GM19455 (cell line): Measurements from ENCODE around the gene LANCL3.
"Not testable (repeated sequence)": the region's sequence is repeated elsewhere in the genome, so short reads cannot be mapped to it uniquely, and the experiment has no call there.

Experiments used
- ATAC-seq: cut with Tn5 transposase; IDR thresholded peaks from one replicate; pipeline ENCODE4 v1.9.1; 2021; ENCODE audit not compliant: unreplicated experiment

The LANCL3 gene

DNA sequence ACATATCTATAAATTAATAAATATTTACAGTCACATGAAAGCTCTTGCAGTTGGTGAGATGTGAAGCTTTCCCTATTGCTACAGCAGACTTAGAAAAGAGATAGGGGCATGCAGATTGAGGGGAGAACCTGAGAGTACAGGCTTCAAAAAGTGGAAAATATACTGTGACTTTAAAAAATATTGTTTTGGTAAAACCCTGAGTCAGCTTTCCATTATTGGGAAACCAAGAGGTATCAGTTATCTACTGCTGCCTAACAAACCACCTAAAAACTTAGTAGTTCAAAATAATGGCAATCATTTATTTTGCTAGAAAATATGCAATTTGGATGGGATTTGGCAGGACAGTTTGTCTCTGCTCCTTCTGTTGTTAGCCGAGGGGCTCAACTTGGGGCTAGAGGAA, 38.3 kb downstream of the LANCL3 start:
- no peak for ATAC-seq

GRCh38 chrX:37613933-37614332, 42.5 kb downstream of the LANCL3 start:
- no peak for ATAC-seq

DNA sequence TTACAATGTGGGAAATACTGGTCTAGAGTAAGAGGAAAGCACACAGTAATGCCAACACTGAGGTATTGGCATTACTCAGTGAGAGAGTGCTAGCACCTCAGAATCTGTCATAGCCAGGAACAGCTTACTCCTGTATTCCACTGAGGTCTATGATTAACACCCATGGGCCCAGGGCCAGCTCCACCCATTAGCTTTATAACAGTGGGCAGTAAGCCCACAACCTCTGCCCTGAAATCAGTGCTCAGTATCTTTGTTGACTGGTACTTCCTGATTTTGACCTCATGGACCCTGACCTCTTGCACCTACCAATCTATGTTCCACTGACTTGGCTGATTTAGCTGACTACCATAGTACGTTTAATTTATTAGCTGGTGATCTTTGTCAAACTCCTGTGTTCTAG, 56.1 kb downstream of the LANCL3 start:
- no peak for ATAC-seq

GRCh38 chrX:37638047-37638446, 66.6 kb downstream of the LANCL3 start:
- ATAC-seq = no peak

GRCh38 chrX:37640142-37640541, 68.7 kb downstream of the LANCL3 start:
- ATAC-seq = no peak

GRCh38 chrX:37641859-37642258, 70.4 kb downstream of the LANCL3 start:
- ATAC-seq = no peak

DNA sequence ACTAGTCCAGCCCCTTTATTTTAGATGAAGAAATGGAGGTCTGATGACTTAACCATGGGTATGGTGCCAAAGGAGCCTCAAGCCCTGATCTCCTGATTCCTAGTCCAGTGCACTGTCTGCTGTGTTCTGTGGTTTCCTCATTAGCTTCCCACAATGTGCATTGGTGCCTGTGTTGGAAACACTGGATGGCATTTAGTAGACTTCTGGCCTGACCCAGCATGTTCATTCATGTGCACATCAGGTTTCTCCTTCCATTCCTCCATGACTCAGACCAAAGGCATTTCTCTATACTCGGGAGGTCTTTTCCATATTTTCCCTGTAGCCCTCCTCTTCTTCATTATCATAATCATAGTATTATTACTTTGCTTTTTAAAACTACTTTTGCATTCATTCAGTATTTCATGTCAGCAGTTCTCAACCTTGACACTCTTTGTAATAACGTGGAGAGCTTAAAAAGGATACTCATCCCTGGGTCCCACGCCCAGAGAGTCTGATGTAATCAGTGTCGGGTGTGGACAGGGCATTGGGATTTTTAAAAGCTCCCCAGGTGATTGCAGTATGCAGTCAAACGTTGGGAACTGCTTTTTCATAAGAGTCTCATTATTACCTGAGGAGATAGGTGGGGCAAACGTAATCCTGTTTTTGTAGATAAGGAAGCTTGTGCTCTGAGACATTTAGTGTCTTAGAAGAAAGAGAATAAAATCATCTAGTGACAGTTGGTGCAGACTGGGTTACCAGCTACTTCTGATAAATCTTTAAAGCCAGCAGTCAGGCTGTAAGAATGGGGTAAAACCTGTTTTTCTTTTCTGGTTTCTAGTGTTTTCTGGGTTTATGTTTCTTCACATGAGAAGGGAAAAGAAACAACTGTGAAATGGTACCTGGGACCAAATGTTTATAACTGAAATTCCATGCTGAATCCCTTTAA, 73.2 kb downstream of the LANCL3 start:
- ATAC-seq = no peak

- ATAC-seq = no peak
Measured at GRCh38 chrX:37646254-37646653, 74.8 kb downstream of the LANCL3 start.

GRCh38 chrX:37650879-37651278, 79.4 kb downstream of the LANCL3 start:
- not testable (repeated sequence) for ATAC-seq

GRCh38 chrX:37651921-37652452, 80.5 kb downstream of the LANCL3 start:
- no peak for ATAC-seq

- ATAC-seq = no peak
Measured at GRCh38 chrX:37652589-37653231, 81.2 kb downstream of the LANCL3 start.

GRCh38 chrX:37653397-37654085, 82.1 kb downstream of the LANCL3 start:
- ATAC-seq = no peak

GRCh38 chrX:37658343-37659030, 87.0 kb downstream of the LANCL3 start:
- ATAC-seq = no peak

DNA sequence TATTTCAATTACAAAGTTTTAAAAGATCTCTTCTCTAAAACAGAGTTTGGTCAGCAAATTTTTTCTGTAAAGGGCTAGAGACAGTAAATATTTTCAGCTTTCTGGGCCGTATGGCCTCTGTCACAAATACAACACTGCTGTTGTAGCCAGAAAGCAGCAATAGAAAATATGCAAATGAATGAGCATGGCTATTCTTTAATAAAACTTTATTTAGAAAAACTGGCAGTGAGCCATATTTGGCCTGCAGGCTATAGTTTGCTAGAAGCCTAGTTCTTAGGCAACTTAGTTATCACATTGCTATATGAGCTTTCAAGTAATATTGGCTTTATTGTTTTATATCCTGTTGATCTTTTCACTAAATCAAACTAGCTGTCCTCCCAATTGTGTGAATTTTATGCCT, 87.6 kb downstream of the LANCL3 start:
- ATAC-seq = no peak

- no peak for ATAC-seq
Measured at GRCh38 chrX:37662181-37662580, 90.7 kb downstream of the LANCL3 start.

DNA sequence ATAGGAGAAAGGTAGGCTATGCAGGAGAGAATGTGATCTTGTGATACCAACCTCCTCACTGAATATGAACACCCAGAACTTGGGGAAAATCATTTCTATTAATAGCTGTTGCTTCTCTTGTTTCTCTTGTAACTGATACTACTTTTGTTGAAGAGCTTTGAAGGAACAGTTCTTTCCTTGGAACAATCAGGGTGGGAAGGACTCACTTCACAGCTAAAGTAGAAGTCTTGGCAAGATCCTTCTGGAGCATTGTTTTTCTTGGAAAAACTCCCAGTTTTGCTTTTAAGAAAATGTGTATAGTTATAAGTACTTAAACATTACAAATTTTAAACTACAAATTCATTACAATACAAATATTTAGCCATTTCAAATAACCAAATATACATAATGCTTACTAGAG, 95.1 kb downstream of the LANCL3 start:
- no peak for ATAC-seq

- no peak for ATAC-seq
Measured at GRCh38 chrX:37667141-37667540, 95.7 kb downstream of the LANCL3 start.

DNA sequence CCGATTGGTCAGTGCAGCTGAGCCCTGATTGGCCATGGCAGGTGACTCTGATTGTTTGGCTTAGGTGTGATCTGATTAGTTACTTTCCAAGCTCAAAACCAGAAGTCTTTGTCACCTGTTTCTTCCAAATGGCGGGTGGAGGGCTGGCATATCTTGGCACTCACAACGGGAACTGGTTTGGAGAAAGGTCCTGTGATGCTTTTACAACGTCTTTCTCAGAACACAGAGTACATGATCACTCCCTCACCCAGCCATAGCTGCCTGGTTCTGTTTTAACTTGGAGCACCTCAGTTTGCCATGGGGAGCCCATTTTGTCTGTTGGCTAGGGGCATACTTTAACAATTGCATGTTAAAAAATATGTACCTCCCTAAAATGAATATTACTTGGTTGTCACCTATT, 101.1 kb downstream of the LANCL3 start:
- no peak for ATAC-seq

DNA sequence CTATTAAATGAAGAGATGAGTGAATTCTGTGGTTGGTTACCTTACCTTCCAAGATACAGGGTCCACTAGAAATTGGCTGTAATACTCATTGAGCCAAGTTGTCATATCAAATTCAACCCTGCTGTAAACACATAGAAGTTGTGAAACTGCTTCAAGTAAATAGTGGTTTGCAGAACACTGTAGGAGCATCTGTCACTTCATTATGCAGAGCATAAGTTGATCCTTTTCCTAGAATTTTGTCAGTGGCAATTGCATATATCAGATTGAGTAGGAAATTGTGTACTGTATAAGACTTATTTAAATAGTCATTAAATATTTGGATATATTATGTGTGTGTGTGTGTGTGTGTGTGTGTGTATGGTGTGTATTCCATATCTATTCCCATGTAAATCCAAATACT, 105.3 kb downstream of the LANCL3 start:
- no peak for ATAC-seq

DNA sequence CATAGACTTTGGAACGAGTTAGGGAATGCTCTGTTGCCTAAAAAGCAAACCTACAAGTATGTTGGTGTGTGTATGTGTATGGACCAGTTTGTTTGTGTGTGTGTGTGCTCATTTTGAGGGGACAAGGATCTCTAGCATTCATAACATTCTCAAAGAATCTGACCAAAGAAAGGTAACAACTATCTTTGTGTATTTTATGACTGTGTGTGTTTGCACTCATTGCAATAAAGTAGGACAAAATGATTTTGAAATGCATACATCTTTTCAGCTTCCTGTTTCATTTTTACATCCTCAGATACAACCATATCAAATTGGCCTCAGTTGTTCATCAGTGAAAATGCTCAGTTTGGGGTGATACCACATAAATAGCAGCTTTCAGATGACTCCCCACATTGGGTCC, 105.8 kb downstream of the LANCL3 start:
- ATAC-seq = no peak

DNA sequence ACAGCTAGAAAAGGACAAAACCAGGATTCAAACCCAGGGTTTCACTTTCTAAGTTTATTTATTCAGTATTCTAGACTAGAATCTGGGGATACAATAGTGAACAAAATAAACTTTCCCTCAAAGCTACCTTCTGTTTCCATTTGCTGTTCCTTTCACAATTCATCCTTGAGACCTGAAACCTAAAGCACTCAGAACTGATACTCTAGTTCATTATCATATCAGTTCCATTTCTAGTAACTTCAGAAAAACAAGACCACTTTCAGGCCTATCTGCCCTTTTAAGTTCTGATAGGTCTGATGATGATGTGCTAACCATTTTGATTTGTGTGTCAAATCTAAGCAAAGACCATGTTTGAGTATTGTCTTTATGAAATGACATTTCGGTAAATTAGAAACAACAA, 106.3 kb downstream of the LANCL3 start:
- ATAC-seq = peak; percentile 79
